Breast epithelium (tissue), 4 donors: ENCODE data around the gene DYSF. TPM values are rescaled to one million over a fixed set of nuclear protein-coding genes. Genes with fewer than 3 reads are reported as not detected.

Source experiments
- DNase-seq, 2 donors: peaks; one replicate each; pipeline ENCODE4 v3.0.0-alpha.2; 2019; ENCODE audit warnings: low spot score in 2 of 2
- H3K27ac ChIP-seq, 2 donors: fragments of 200-600 bp; sonication (generic) in 1 of 2; one replicate each; pipeline ENCODE4 v1.5.1; 2016 to 2019; ENCODE audit warnings: mild to moderate bottlenecking in 1 of 2
- H3K27me3 ChIP-seq, 2 donors: fragments of 200-600 bp; sonication (generic) in 1 of 2; one replicate each; pipeline versions ENCODE4 v1.5.1 to v1.6.0; 2017 to 2019; ENCODE audit warnings: control low read depth in 1 of 2, mild to moderate bottlenecking in 1 of 2
- H3K36me3 ChIP-seq: fragments of 200-600 bp; one replicate; pipeline ENCODE4 v1.5.1; 2019
- H3K4me1 ChIP-seq, 2 donors: fragments of 200-600 bp; sonication (generic); one replicate each; pipeline ENCODE4 v1.5.1; 2016 to 2019; ENCODE audit warnings: control low read depth in 1 of 2
- H3K4me3 ChIP-seq, 3 donors: fragments of 200-600 bp; sonication (generic); 1 replicate in 2 of 3; 2 replicates in 1 of 3; pipeline ENCODE4 v1.5.1; 2016 to 2019; ENCODE audit warnings: mild to moderate bottlenecking in 3 of 3, moderate library complexity in 2 of 3
- H3K9me3 ChIP-seq, 2 donors: fragments of 200-600 bp; sonication (generic) in 1 of 2; one replicate each; pipeline ENCODE4 v1.5.1; 2016 to 2019; ENCODE audit warnings: control low read depth in 1 of 2
- POLR2A ChIP-seq: fragments of 450-650 bp; IDR thresholded peaks from one replicate; pipeline ENCODE4 v1.6.1; 2016; ENCODE audit warnings: antibody characterized with exemption, mild to moderate bottlenecking, moderate library complexity
- POLR2AphosphoS5 ChIP-seq, 3 donors: sonication (generic); formaldehyde crosslinking; IDR thresholded peaks; one replicate each; pipeline ENCODE4 v1.6.1; 2017; ENCODE audit warnings: antibody characterized with exemption in 3 of 3
- intact Hi-C: fragments of 100-400 bp; cut with DNase I; formaldehyde crosslinking; loops from one replicate; pipeline ENCODE4 v1.15.1; 2023; ENCODE audit warnings: low total_unique reads
- total RNA-seq, 3 donors: library from RNA; depleted of rRNA; stranded (reverse); fragments of >200 nt; gene quantifications; one replicate each; pipeline ENCODE4 v1.1.0, GENCODE V29; 2016
- TF ChIP-seq, protein P1 (sequence below), 3 donors: fragments of 450-650 bp; IDR thresholded peaks; one replicate each; pipeline ENCODE4 v1.5.1; 2016 to 2017; ENCODE audit warnings: antibody characterized with exemption in 3 of 3, mild to moderate bottlenecking in 3 of 3, moderate library complexity in 3 of 3

The DYSF gene
- total RNA-seq, 3 donors from 2014 or later: 3.0 to 15.7 (median 4.8) TPM

DNA sequence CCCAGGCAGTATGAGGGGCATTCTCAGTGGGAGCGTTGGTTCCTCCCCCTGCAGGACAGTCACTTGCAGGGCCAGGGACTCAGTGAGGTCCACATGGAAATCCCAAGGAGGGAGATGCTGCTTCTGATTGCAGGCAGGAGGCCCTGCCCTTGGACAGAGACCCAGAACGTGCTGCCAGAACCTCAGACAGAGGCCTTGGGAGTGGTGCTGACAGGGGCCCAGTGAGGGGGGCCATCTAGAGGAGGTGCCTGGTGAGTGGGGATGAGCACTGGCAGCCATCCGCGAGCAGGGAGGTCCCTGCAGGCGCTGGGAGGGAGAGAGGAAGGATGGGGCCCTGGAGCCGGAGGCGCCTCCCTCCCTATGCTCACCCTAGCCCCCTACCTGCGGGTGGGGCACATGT is 133.1 kb downstream of the DYSF start:
- H3K27ac ChIP-seq: no peak overlapping the region
- H3K36me3 ChIP-seq: no peaks in the 10 kb centered on the region
- H3K4me1 ChIP-seq: no peaks in the 10 kb centered on the region
- H3K9me3 ChIP-seq: no peaks in the 10 kb centered on the region
- no peak overlapping the region for H3K4me3 ChIP-seq
- TF ChIP-seq POLR2AphosphoS5 (IDR thresholded peaks at IDR 0.05): no peak
- TF ChIP-seq, protein P1, sequence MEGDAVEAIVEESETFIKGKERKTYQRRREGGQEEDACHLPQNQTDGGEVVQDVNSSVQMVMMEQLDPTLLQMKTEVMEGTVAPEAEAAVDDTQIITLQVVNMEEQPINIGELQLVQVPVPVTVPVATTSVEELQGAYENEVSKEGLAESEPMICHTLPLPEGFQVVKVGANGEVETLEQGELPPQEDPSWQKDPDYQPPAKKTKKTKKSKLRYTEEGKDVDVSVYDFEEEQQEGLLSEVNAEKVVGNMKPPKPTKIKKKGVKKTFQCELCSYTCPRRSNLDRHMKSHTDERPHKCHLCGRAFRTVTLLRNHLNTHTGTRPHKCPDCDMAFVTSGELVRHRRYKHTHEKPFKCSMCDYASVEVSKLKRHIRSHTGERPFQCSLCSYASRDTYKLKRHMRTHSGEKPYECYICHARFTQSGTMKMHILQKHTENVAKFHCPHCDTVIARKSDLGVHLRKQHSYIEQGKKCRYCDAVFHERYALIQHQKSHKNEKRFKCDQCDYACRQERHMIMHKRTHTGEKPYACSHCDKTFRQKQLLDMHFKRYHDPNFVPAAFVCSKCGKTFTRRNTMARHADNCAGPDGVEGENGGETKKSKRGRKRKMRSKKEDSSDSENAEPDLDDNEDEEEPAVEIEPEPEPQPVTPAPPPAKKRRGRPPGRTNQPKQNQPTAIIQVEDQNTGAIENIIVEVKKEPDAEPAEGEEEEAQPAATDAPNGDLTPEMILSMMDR (IDR thresholded peaks at IDR 0.05): no peak
- TF ChIP-seq POLR2A: no peak
- no peak for DNase-seq
- H3K27me3 ChIP-seq: no peaks in the 10 kb centered on the region
- intact Hi-C loops: no loop called here

DNA sequence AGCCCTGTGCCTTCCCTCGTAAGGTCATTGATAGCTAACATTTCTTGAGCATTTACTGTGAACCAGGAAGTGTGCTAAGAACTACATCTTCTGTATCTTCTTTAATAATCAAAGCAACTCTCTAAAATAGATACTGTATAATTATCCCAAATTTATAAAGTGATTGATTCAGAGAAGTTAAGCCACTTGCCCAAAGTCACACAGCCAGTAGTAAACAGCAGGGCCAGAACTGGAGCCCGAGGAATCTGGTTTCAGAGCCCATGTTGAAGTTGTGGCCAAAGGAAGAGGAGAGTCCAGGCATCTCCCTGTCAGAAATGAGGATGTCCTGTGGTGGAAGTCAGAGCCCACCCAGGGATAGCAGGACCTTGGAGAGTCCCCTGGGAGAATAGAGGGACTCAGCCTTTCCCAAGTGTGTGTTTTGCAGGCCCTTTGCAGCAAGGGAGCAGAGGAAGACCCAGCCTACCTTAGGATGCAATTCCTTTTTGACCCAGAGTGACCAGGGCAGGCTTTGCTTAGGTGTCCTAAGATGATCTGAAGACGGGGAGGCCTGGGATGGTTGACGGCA is 134.2 kb downstream of the DYSF start:
- no peaks in the 10 kb centered on the region for H3K36me3 ChIP-seq
- DNase-seq: no peak
- H3K27ac ChIP-seq: no peak overlapping the region

DNA sequence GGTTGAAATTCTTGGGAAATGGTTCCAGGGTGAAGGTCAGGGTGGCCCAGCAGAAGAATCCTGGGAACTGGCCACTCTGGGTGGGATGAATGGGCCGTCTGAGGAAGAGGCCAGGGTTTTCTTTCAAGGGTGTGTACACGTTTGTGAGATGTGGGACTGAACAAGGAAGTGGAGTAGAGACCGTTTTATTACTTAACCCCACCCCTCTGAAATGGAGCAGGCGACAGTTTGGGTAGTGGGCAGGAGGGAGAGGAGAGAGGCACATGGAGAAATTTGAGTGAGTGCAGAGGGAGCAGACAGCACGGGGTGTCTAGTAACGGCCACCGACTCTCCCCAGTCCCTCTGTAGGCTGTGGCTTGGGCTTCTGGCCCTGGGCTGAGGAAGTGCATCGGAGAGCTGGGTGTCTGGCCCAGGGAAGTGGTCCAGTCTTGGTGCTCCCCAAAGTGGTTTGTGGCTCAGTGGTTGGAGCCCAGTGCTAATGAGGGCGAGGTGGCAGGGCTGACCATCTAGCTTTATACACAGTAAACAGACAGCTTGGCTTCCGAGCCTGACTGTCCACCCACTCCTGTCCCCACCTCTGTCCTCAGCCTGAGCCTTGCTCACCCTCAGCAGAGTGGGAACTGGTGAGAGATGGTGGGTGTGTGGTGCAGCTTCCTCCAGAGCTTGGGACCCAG is 135.3 kb downstream of the DYSF start:
- intact Hi-C loops: no loop called here
- TF ChIP-seq POLR2A (no peak), POLR2AphosphoS5 (IDR thresholded peaks at IDR 0.05) (no peak)
- TF ChIP-seq, protein P1 (IDR thresholded peaks at IDR 0.05): no peak
- Histone ChIP-seq H3K36me3 (no peaks in the 10 kb centered on the region), H3K4me3 (no peak overlapping the region), H3K27me3 (no peaks in the 10 kb centered on the region), H3K4me1 (no peaks in the 10 kb centered on the region), H3K27ac (no peak overlapping the region), H3K9me3 (no peaks in the 10 kb centered on the region)
- no peak for DNase-seq

More for the DNA sequence above, 134.2 kb downstream of the DYSF start:
- TF ChIP-seq POLR2A (no peak), POLR2AphosphoS5 (IDR thresholded peaks at IDR 0.05) (no peak)
- TF ChIP-seq, protein P1 (IDR thresholded peaks at IDR 0.05): no peak
- Histone ChIP-seq H3K4me1 (no peaks in the 10 kb centered on the region), H3K9me3 (no peaks in the 10 kb centered on the region), H3K27me3 (no peaks in the 10 kb centered on the region), H3K4me3 (no peak overlapping the region)
- intact Hi-C loops: no loop called here

DNA sequence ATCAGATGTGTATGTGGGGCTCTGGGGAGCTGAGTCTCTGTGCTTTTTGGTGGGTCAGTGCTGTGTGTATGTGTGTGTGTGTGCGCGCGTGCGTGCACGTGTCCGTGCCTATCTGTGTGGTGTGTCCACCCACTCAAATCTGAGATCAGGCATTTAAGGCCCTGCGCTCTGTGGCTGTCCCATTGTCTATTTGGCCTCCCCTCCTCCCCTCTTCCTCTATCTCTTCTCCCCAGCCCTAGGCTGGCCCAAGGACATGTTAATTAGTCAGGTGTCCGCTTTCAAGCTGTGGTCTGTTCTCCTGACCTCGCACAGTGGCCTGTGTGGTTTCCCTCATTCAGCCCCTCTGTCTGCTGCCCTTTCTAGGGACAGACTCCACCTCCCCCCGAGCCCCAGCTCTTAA is 136.4 kb downstream of the DYSF start:
- Histone ChIP-seq H3K4me3 (no peak overlapping the region), H3K36me3 (no peaks in the 10 kb centered on the region), H3K4me1 (no peaks in the 10 kb centered on the region), H3K9me3 (no peaks in the 10 kb centered on the region), H3K27ac (no peak overlapping the region), H3K27me3 (no peaks in the 10 kb centered on the region)
- DNase-seq: no peak
- TF ChIP-seq, protein P1 (IDR thresholded peaks at IDR 0.05): no peak
- TF ChIP-seq POLR2A (no peak), POLR2AphosphoS5 (IDR thresholded peaks at IDR 0.05) (no peak)
- intact Hi-C loops: loop anchor here (5.0 kb wide), 1 partner anchor 408 kb away; no protein-coding TSS in a partner anchor

DNA sequence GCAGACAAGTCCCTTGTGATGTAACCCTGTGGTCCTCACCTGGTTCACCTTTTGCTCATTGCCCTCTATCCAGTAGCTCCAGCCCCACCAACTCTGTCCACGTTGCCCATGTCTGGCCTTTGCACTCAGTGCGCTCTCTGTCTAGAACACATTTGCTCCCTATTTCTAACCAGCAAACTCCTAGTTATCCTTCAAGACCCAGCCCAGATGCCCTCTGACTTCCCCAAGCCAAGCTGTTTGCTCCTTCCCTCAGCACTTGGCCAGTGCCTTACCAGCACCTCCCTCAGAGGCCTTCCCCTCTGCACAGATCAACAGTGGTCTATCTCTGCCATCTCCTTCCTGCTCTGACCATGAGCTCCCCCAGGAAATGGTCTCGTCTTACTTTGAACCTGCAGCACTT is 137.7 kb downstream of the DYSF start:
- Histone ChIP-seq H3K4me1 (no peaks in the 10 kb centered on the region), H3K27ac (no peak overlapping the region), H3K4me3 (no peak overlapping the region), H3K9me3 (no peaks in the 10 kb centered on the region), H3K27me3 (no peaks in the 10 kb centered on the region), H3K36me3 (no peaks in the 10 kb centered on the region)
- DNase-seq: no peak
- TF ChIP-seq POLR2A (no peak), POLR2AphosphoS5 (IDR thresholded peaks at IDR 0.05) (no peak)
- TF ChIP-seq, protein P1 (IDR thresholded peaks at IDR 0.05): no peak
- intact Hi-C loops: loop anchor here (5.0 kb wide), 1 partner anchor 406 kb away; no protein-coding TSS in a partner anchor
